H1 (cell line): ENCODE results near the gene PGM3. TPM values are rescaled to one million over a fixed set of nuclear protein-coding genes. Genes with fewer than 3 reads are reported as not detected.
"Not testable (repeated sequence)": the region's sequence is repeated elsewhere in the genome, so short reads cannot be mapped to it uniquely, and the experiment has no call there.

ENCODE experiments used
- CTCF ChIA-PET: fragments of 300-600 bp; sonication (Branson Sonifier 250); formaldehyde crosslinking; loops from one replicate; lab custom pipeline; 2021; ENCODE audit not compliant: partially characterized antibody; lab: Charles Lee
- POLR2A ChIA-PET: fragments of 300-600 bp; sonication (Branson Sonifier 250); formaldehyde crosslinking; loops from one replicate; lab custom pipeline; 2021; ENCODE audit warnings: inconsistent platforms; ENCODE audit not compliant: partially characterized antibody; lab: Charles Lee
- DNase-seq, 2 experiments: peaks; one replicate each; pipeline versions ENCODE4 v3.0.0 to v3.0.0-alpha.2; 2010 to 2022; ENCODE audit warnings: low spot score in 2 of 2, low read depth in 1 of 2, mixed read lengths in 1 of 2
- FAIRE-seq: peaks from 2 replicates; lab custom pipeline; 2011; peaks lifted over from hg19 to GRCh38; lab: Jason Lieb, UNC
- H2AFZ ChIP-seq: 2 replicates; pipeline ENCODE4 v1.8.1; 2012; ENCODE audit warnings: low read length, inconsistent platforms
- H2AK5ac ChIP-seq: 2 replicates; pipeline ENCODE4 v1.6.1; 2013; ENCODE audit warnings: low read depth, low read length
- H2BK120ac ChIP-seq: replicated peaks from 2 replicates; pipeline ENCODE3; 2013; ENCODE audit warnings: low read depth, low read length, inconsistent platforms
- H2BK12ac ChIP-seq: 2 replicates; pipeline ENCODE4 v1.6.1; 2013; ENCODE audit warnings: low read depth, low read length
- H2BK15ac ChIP-seq: 2 replicates; pipeline ENCODE4 v1.6.1; 2013; ENCODE audit warnings: low read length
- H2BK20ac ChIP-seq: 2 replicates; pipeline ENCODE4 v1.6.1; 2013; ENCODE audit warnings: low read length
- H2BK5ac ChIP-seq: 2 replicates; pipeline ENCODE4 v1.6.1; 2013; ENCODE audit warnings: low read depth, low read length
- H3K14ac ChIP-seq: 2 replicates; pipeline ENCODE4 v1.6.1; 2013; ENCODE audit warnings: inconsistent platforms; ENCODE audit not compliant: insufficient read length
- H3K18ac ChIP-seq: 2 replicates; pipeline ENCODE4 v1.6.1; 2013; ENCODE audit warnings: low read length; ENCODE audit errors: extremely low read depth
- H3K23ac ChIP-seq: 2 replicates; pipeline ENCODE4 v1.6.1; 2013; ENCODE audit warnings: inconsistent platforms; ENCODE audit not compliant: insufficient read length
- H3K23me2 ChIP-seq: 2 replicates; pipeline ENCODE4 v1.6.1; 2013; ENCODE audit warnings: low read depth, low read length
- H3K27ac ChIP-seq: 2 replicates; pipeline ENCODE4 v1.6.1; 2011; ENCODE audit warnings: low read depth, low read length, inconsistent platforms
- H3K27me3 ChIP-seq, 4 experiments: replicated peaks in 1 of 4; 1 replicate in 1 of 4; 2 replicates in 3 of 4; pipeline versions ENCODE4 v1.6.1 to v1.8.1; 2011 to 2013; ENCODE audit warnings: low read length in 3 of 4, mild to moderate bottlenecking in 3 of 4, inconsistent platforms in 2 of 4, mixed read lengths in 2 of 4, moderate library complexity in 1 of 4; ENCODE audit not compliant: control insufficient read depth in 3 of 4, insufficient read depth in 3 of 4; ENCODE audit errors: extremely low read depth in 1 of 4
- H3K36me3 ChIP-seq, 4 experiments: 2 replicates each; pipeline versions ENCODE4 v1.6.1 to v1.8.1; 2011 to 2013; ENCODE audit warnings: mild to moderate bottlenecking in 4 of 4, low read length in 3 of 4, moderate library complexity in 2 of 4, control low read depth in 1 of 4, inconsistent platforms in 1 of 4; ENCODE audit not compliant: insufficient read depth in 4 of 4, control insufficient read depth in 2 of 4
- H3K4ac ChIP-seq: replicated peaks from 2 replicates; pipeline ENCODE3; 2013; ENCODE audit warnings: low read length, low read depth, mixed read lengths, inconsistent platforms; ENCODE audit not compliant: insufficient read length
- H3K4me1 ChIP-seq, 4 experiments: replicated peaks in 1 of 4; 1 replicate in 1 of 4; 2 replicates in 3 of 4; pipeline versions ENCODE4 v1.6.1 to v1.8.1; 2011 to 2013; ENCODE audit warnings: low read length in 3 of 4, inconsistent platforms in 2 of 4, mixed read lengths in 1 of 4; ENCODE audit not compliant: insufficient read depth in 4 of 4, control insufficient read depth in 3 of 4
- H3K4me2 ChIP-seq, 2 experiments: 2 replicates each; pipeline versions ENCODE4 v1.6.1 to v1.8.1; 2011 to 2013; ENCODE audit warnings: low read depth in 2 of 2, low read length in 2 of 2, control low read depth in 1 of 2, inconsistent platforms in 1 of 2, mild to moderate bottlenecking in 1 of 2; ENCODE audit not compliant: insufficient read depth in 1 of 2
- H3K4me3 ChIP-seq, 4 experiments: fragments of 200-600, 300-600 bp in 1 of 4; sonication (generic), shearing (Covaris generic), sonication (Bioruptor Twin) in 1 of 4; 2 replicates each; pipeline versions ENCODE4 v1.5.1 to v1.8.1; 2011 to 2016; ENCODE audit warnings: low read length in 4 of 4, low read depth in 3 of 4, control low read depth in 2 of 4, inconsistent platforms in 2 of 4, mild to moderate bottlenecking in 2 of 4, mixed read lengths in 1 of 4, moderate library complexity in 1 of 4; ENCODE audit not compliant: insufficient read depth in 2 of 4; ENCODE audit errors: extremely low read depth in 1 of 4
- H3K56ac ChIP-seq: replicated peaks from 2 replicates; pipeline ENCODE3; 2013; ENCODE audit warnings: low read depth, mild to moderate bottlenecking, mixed read lengths, low read length, inconsistent platforms; ENCODE audit not compliant: insufficient read length
- H3K79me1 ChIP-seq: 2 replicates; pipeline ENCODE4 v1.6.1; 2013; ENCODE audit warnings: low read depth, low read length, control low read depth
- H3K79me2 ChIP-seq, 2 experiments: 2 replicates each; pipeline versions ENCODE4 v1.6.1 to v1.8.1; 2012 to 2013; ENCODE audit warnings: low read length in 2 of 2, mild to moderate bottlenecking in 2 of 2, inconsistent platforms in 1 of 2; ENCODE audit not compliant: insufficient read depth in 2 of 2, control insufficient read depth in 1 of 2
- H3K9ac ChIP-seq, 4 experiments: replicated peaks in 1 of 4; 1 replicate in 1 of 4; 2 replicates in 3 of 4; pipeline versions ENCODE4 v1.6.1 to v1.8.1; 2011 to 2013; ENCODE audit warnings: low read depth in 3 of 4, low read length in 3 of 4, control low read depth in 2 of 4, mild to moderate bottlenecking in 2 of 4, moderate library complexity in 2 of 4, inconsistent platforms in 1 of 4; ENCODE audit errors: extremely low read depth in 1 of 4
- H3K9me3 ChIP-seq, 2 experiments: 2 replicates each; pipeline versions ENCODE4 v1.6.1 to v1.8.1; 2012 to 2013; ENCODE audit warnings: mild to moderate bottlenecking in 2 of 2, moderate library complexity in 2 of 2, control low read depth in 1 of 2, inconsistent platforms in 1 of 2, low read depth in 1 of 2, low read length in 1 of 2, mixed read lengths in 1 of 2; ENCODE audit not compliant: insufficient read depth in 2 of 2
- H4K20me1 ChIP-seq, 2 experiments: replicated peaks in 1 of 2; 2 replicates each; pipeline versions ENCODE3 to v1.8.1; 2011 to 2013; ENCODE audit warnings: inconsistent platforms in 2 of 2, low read length in 2 of 2, mild to moderate bottlenecking in 1 of 2; ENCODE audit not compliant: insufficient read depth in 2 of 2, control insufficient read depth in 1 of 2
- H4K5ac ChIP-seq: 2 replicates; pipeline ENCODE4 v1.6.1; 2013; ENCODE audit warnings: low read length, low read depth, mixed read lengths, inconsistent platforms; ENCODE audit not compliant: insufficient read length
- H4K8ac ChIP-seq: 2 replicates; pipeline ENCODE4 v1.8.0; 2013; ENCODE audit warnings: mild to moderate bottlenecking, moderate library complexity, low read length, inconsistent platforms; ENCODE audit not compliant: insufficient read depth; ENCODE audit errors: extremely low read depth
- H4K91ac ChIP-seq: replicated peaks from 2 replicates; pipeline ENCODE3; 2013; ENCODE audit warnings: low read length, mixed read lengths, inconsistent platforms; ENCODE audit not compliant: insufficient read length
- WGBS, 2 experiments: shearing (Covaris generic) in 1 of 2; methylation state at CpG; one replicate each; pipeline versions ENCODE4 v1.1.6 to v1.1.7; 2013 to 2015; ENCODE audit warnings: low lambda C conversion rate in 2 of 2, mixed read lengths in 2 of 2, inconsistent platforms in 1 of 2, low coverage in 1 of 2, missing lambda C conversion rate in 1 of 2; ENCODE audit not compliant: insufficient replicate concordance in 2 of 2, insufficient coverage in 1 of 2, insufficient read length in 1 of 2; ENCODE audit errors: extremely low coverage in 1 of 2, missing lambda C conversion rate in 1 of 2; 5-methylcytosine and 5-hydroxymethylcytosine counted together
- polyA plus RNA-seq, 7 experiments: library from polyadenylated mRNA; depleted of rRNA in 3 of 7; stranded (reverse) in 5 of 7; unstranded in 2 of 7; fragments of >200 nt in 5 of 7; fragments of 200-250 nt in 2 of 7; gene quantifications; 1 replicate in 5 of 7; 2 replicates in 1 of 7; 4 replicates in 1 of 7; pipeline versions ENCODE4 v1.2.1 to v1.2.3, GENCODE V29; 2011 to 2013; ENCODE audit warnings: missing spikeins in 2 of 7, mixed read lengths in 2 of 7
- total RNA-seq: library from RNA; stranded (reverse); fragmentation: NEBNext Ultra II Directional; extraction: Animal tissue kit (Norgen Biotek cat#: 25700); gene quantifications from 2 replicates; pipeline ENCODE4 v1.2.1, GENCODE V29; 2021

PGM3 gene
- total and polyA plus RNA-seq, 2 of the 8 experiments (the other 6 are each of a cell fraction or from before 2014, with no cell fraction given): 14.5 to 60.5 TPM

- not testable (repeated sequence) for H2BK5ac ChIP-seq, H3K27me3 ChIP-seq, H3K4me1 ChIP-seq, H2BK15ac ChIP-seq, H3K23me2 ChIP-seq, H3K9me3 ChIP-seq, H2AK5ac ChIP-seq, FAIRE-seq, H4K91ac ChIP-seq, H3K27ac ChIP-seq, H3K14ac ChIP-seq, H4K8ac ChIP-seq, H3K4ac ChIP-seq, DNase-seq, H2BK20ac ChIP-seq, H3K9ac ChIP-seq, H3K56ac ChIP-seq, H2BK12ac ChIP-seq, H3K79me1 ChIP-seq, H2BK120ac ChIP-seq, H4K5ac ChIP-seq, H3K23ac ChIP-seq, H2AFZ ChIP-seq, H3K18ac ChIP-seq, H4K20me1 ChIP-seq
- Histone ChIP-seq H3K36me3 (peaks cover 2 to 39% (median 13%) of the 10 kb centered on the region in 4 experiments; a peak in 5 of 8 replicates), H3K4me2 (peak overlapping the region; percentile 76 to 89), H3K4me3 (peak overlapping the region; percentile 79 to 98 (median 84); a peak in 7 of 8 replicates), H3K79me2 (peaks cover 0 to 26% of the 10 kb centered on the region in 2 experiments; a peak in 2 of 4 replicates)
- ChIA-PET CTCF (interaction anchor here (0.6 to 1.3 kb wide), 3 partner anchors 17 to 879 kb away, joined by 3 to 4 read pairs (median 3); no protein-coding TSS in a partner anchor), POLR2A (interaction anchor here (0.7 to 1.3 kb wide), 2 partner anchors 27 to 54 kb away, joined by 3 read pairs; no protein-coding TSS in a partner anchor)
- 97% methylated on average over 14 of the region's 18 CpGs; no CpG with 5 or more reads in 1 of the 2 experiments for WGBS, 2 experiments
These were observed 1.1 kb downstream of the PGM3 start for GRCh38 chr6:83191974-83192373.
